HepG2 (cell line): Measurements from ENCODE around the gene PLOD2. TPM values are rescaled to one million over a fixed set of nuclear protein-coding genes. Genes with fewer than 3 reads are reported as not detected.
A peak's percentile ranks its signal among the peaks of the same experiment; 100 is the strongest.

ENCODE experiments used
- ATM ChIP-seq: fragments of 450-650 bp; IDR thresholded peaks from 2 replicates; pipeline ENCODE4 v1.7.1; 2017; ENCODE audit warnings: mild to moderate bottlenecking, borderline replicate concordance
- BCL6 ChIP-seq: IDR thresholded peaks from 2 replicates; pipeline ENCODE4 v1.6.1; 2016; ENCODE audit warnings: missing genetic modification reagents, missing compliant biosample characterization
- CEBPZ ChIP-seq: IDR thresholded peaks from 2 replicates; pipeline ENCODE4 v1.6.1; 2012; ENCODE audit warnings: low read length, improper control_type of control experiment
- FOXA3 ChIP-seq: IDR thresholded peaks from 2 replicates; pipeline ENCODE4 v1.6.1; 2016; ENCODE audit warnings: missing genetic modification reagents, missing compliant biosample characterization
- FOXM1 ChIP-seq: sonication (generic); formaldehyde crosslinking; IDR thresholded peaks from 2 replicates; pipeline ENCODE4 v1.5.0; 2020; ENCODE audit warnings: missing genetic modification reagents
- GATAD2A ChIP-seq: IDR thresholded peaks from 2 replicates; pipeline ENCODE4 v1.6.1; 2016
- IRF9 ChIP-seq: sonication (generic); formaldehyde crosslinking; IDR thresholded peaks from 2 replicates; pipeline ENCODE4 v1.8.0; 2022; ENCODE audit warnings: missing genetic modification reagents, mild to moderate bottlenecking, borderline replicate concordance
- SKI ChIP-seq: fragments of 450-650 bp; IDR thresholded peaks from one replicate; pipeline ENCODE4 v1.6.1; 2018; ENCODE audit warnings: mild to moderate bottlenecking; ENCODE audit not compliant: partially characterized antibody
- U2AF2 ChIP-seq: fragments of 200-400 bp; formaldehyde crosslinking; IDR thresholded peaks from 2 replicates; pipeline ENCODE4 v1.6.1; 2017; ENCODE audit warnings: low read depth, mild to moderate bottlenecking, low read length
- ZBTB46 ChIP-seq: sonication (generic); formaldehyde crosslinking; IDR thresholded peaks from 2 replicates; pipeline ENCODE4 v1.4.0; 2020; ENCODE audit warnings: mild to moderate bottlenecking, missing genetic modification reagents, borderline replicate concordance
- ZMYM4 ChIP-seq: sonication (generic); formaldehyde crosslinking; IDR thresholded peaks from 2 replicates; pipeline ENCODE4 v1.8.1; 2023; ENCODE audit warnings: mild to moderate bottlenecking, missing genetic modification reagents
- ZNF234 ChIP-seq: sonication (generic); formaldehyde crosslinking; conservative IDR thresholded peaks from 2 replicates; pipeline ENCODE4 v1.5.1; 2020; ENCODE audit warnings: mild to moderate bottlenecking, missing genetic modification reagents
- polyA plus RNA-seq, 8 experiments: library from polyadenylated mRNA; depleted of rRNA in 3 of 8; stranded (reverse) in 7 of 8; unstranded in 1 of 8; fragments of >200 nt; fragmentation: Illumina TruSeq in 4 of 8; extraction: Trizol in 4 of 8; gene quantifications; 2 replicates each; pipeline versions ENCODE4 v1.2.1 to v1.2.3, GENCODE V29; 2011 to 2016; ENCODE audit warnings: low read depth in 4 of 8, missing spikeins in 1 of 8, mixed read lengths in 1 of 8; ENCODE audit not compliant: insufficient read depth in 1 of 8
- total RNA-seq, 5 experiments: library from RNA; depleted of rRNA; stranded (reverse); fragments of >200 nt; fragmentation: Illumina TruSeq; extraction: Trizol; gene quantifications; 2 replicates each; pipeline ENCODE4 v1.2.3, GENCODE V29; 2016; ENCODE audit warnings: low read depth in 1 of 5
- TF ChIP-seq, protein P1 (sequence below): sonication (generic); formaldehyde crosslinking; IDR thresholded peaks from 2 replicates; pipeline ENCODE4 v1.4.0; 2020; ENCODE audit warnings: mild to moderate bottlenecking, missing genetic modification reagents
- TF ChIP-seq, protein P2 (sequence below): sonication (generic); formaldehyde crosslinking; conservative IDR thresholded peaks from 2 replicates; pipeline ENCODE4 v1.8.0; 2022; ENCODE audit warnings: low read depth, missing genetic modification reagents

PLOD2 gene
- total and polyA plus RNA-seq, 2 of the 13 experiments (the other 11 are each of a cell fraction or from before 2014, with no cell fraction given): 107 to 161 TPM

DNA sequence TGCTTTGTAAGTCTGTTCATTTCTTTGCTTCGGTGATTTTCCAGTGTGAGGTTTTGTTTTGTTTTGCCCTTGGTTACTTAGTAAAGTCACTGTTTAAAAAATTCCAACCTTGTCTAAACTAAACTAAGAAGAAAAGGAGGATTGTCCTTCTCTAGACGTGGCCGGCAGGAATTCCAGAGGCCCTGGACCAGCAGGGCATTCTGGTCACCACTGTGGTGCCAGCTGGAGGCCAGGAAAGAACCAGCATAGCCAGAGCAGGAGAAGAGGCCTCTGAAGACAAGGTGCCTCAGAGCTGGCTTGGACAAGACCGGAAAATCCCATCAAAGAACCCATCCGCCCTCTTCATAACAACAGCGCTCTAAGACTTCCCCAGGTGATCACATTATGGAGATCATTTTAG lies 8.2 kb downstream of the PLOD2 start (continued):
- TF ChIP-seq, protein P1, sequence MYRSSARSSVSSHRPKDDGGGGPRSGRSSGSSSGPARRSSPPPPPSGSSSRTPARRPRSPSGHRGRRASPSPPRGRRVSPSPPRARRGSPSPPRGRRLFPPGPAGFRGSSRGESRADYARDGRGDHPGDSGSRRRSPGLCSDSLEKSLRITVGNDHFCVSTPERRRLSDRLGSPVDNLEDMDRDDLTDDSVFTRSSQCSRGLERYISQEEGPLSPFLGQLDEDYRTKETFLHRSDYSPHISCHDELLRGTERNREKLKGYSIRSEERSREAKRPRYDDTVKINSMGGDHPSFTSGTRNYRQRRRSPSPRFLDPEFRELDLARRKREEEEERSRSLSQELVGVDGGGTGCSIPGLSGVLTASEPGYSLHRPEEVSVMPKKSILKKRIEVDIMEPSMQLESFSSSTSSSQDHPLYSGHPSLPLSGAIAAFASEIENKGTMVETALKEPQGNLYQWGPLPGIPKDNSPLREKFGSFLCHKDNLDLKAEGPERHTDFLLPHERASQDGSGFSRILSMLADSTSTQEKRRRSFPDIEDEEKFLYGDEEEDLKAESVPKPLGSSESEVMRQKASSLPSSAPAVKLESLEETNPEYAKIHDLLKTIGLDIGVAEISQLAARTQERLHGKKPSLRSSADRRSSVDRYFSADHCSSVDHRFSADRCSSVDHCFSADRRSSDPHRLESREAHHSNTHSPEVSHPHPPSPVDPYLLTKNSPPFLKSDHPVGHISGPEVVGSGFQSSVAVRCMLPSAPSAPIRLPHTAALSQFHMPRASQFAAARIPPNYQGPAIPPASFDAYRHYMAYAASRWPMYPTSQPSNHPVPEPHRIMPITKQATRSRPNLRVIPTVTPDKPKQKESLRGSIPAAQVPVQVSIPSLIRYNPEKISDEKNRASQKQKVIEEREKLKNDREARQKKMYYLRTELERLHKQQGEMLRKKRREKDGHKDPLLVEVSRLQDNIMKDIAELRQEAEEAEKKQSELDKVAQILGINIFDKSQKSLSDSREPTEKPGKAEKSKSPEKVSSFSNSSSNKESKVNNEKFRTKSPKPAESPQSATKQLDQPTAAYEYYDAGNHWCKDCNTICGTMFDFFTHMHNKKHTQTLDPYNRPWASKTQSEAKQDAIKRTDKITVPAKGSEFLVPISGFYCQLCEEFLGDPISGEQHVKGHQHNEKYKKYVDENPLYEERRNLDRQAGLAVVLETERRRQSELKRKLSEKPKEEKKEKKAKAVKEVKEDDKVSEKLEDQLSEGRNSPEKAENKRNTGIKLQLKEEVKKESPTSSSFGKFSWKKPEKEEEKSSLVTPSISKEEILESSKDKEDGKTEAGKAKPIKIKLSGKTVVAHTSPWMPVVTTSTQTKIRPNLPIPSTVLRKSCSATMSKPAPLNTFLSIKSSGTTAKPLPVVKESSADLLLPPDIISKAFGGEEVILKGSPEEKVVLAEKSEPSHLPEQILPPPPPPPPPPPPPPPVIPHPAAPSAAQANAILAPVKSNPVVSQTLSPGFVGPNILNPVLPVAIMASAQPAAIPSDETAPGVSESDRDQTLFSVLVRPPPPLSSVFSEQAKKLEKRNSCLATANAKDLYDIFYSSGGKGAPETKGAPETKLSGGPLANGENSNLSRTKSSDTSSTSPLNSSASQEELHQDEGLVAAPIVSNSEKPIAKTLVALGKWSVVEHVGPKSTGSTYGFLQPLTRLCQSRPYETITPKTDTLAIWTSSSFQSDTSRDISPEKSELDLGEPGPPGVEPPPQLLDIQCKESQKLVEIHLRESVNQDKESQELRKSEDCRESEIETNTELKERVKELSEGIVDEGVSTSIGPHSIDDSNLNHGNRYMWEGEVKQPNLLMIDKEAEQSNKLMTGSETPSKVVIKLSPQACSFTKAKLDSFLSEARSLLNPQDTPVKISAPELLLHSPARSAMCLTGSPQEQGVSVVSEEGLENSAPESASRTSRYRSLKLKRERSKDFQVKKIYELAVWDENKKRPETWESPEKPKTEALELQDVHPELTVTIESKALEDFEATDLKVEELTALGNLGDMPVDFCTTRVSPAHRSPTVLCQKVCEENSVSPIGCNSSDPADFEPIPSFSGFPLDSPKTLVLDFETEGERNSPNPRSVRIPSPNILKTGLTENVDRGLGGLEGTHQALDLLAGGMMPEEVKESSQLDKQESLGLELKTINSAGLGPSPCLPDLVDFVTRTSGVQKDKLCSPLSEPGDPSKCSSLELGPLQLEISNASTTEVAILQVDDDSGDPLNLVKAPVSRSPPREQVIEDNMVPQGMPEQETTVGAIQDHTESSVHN (CRISPR knock-in tag): no peak
- no peak for TF ChIP-seq ATM
- no peak for TF ChIP-seq IRF9 (CRISPR knock-in tag)
- 0 out of 2 replicates have a peak, but pooled peaks have one; percentile 9 for TF ChIP-seq BCL6
- peak; percentile 64 for TF ChIP-seq GATAD2A (CRISPR knock-in tag)
- TF ChIP-seq FOXM1 (CRISPR knock-in tag): no peak
- no peak for TF ChIP-seq ZNF234 (CRISPR knock-in tag)
- no peak for TF ChIP-seq ZBTB46 (CRISPR knock-in tag)
- TF ChIP-seq SKI: no peak
- TF ChIP-seq, protein P2, sequence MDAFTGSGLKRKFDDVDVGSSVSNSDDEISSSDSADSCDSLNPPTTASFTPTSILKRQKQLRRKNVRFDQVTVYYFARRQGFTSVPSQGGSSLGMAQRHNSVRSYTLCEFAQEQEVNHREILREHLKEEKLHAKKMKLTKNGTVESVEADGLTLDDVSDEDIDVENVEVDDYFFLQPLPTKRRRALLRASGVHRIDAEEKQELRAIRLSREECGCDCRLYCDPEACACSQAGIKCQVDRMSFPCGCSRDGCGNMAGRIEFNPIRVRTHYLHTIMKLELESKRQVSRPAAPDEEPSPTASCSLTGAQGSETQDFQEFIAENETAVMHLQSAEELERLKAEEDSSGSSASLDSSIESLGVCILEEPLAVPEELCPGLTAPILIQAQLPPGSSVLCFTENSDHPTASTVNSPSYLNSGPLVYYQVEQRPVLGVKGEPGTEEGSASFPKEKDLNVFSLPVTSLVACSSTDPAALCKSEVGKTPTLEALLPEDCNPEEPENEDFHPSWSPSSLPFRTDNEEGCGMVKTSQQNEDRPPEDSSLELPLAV (CRISPR knock-in tag): no peak
- no peak for TF ChIP-seq FOXA3 (CRISPR knock-in tag)
- TF ChIP-seq U2AF2: no peak
- TF ChIP-seq CEBPZ: no peak
- peak; percentile 52; the same call in 1 of the 2 replicates for TF ChIP-seq ZMYM4 (CRISPR knock-in tag)
